A673 (cell line): ENCODE measurements around the gene CDC25B. TPM values are rescaled to one million over a fixed set of nuclear protein-coding genes. Genes with fewer than 3 reads are reported as not detected.
A peak's percentile ranks its signal among the peaks of the same experiment; 100 is the strongest.

Experiments
- BruUV-seq: library from RNA; stranded (reverse); fragments of 400-500 nt; replicated peaks from 2 replicates; lab custom pipeline; 2021; lab: Mats Ljungman, UMichigan
- CTCF ChIA-PET: fragments of 300-600 bp; sonication (Branson Sonifier 250); formaldehyde crosslinking; loops from one replicate; lab custom pipeline; 2022; ENCODE audit warnings: antibody characterized with exemption; lab: Charles Lee
- POLR2A ChIA-PET: fragments of 300-600 bp; sonication (Branson Sonifier 250); formaldehyde crosslinking; loops from one replicate; lab custom pipeline; 2022; ENCODE audit warnings: antibody characterized with exemption; ENCODE audit not compliant: low non-redundant PET; lab: Charles Lee
- DNase-seq: peaks from one replicate; pipeline ENCODE4 v3.0.0-alpha.2; 2015; ENCODE audit warnings: low spot score
- H3K27ac ChIP-seq: fragments of 200-600 bp; sonication (generic); 2 replicates; pipeline ENCODE4 v1.5.1; 2016; ENCODE audit warnings: mixed run types, low read depth, mild to moderate bottlenecking, mixed read lengths, antibody characterized with exemption, low read length; ENCODE audit not compliant: poor library complexity, severe bottlenecking
- H3K27me3 ChIP-seq: fragments of 200-600 bp; sonication (generic); replicated peaks from 2 replicates; pipeline ENCODE4 v1.6.1; 2017; ENCODE audit warnings: mixed run types, low read depth, mild to moderate bottlenecking, mixed read lengths, antibody characterized with exemption, low read length; ENCODE audit not compliant: insufficient read depth, poor library complexity
- H3K36me3 ChIP-seq: fragments of 200-600 bp; sonication (generic); 2 replicates; pipeline ENCODE4 v1.6.1; 2016; ENCODE audit warnings: mixed run types, mild to moderate bottlenecking, mixed read lengths, antibody characterized with exemption, low read length; ENCODE audit not compliant: insufficient read depth, poor library complexity, severe bottlenecking
- H3K4me1 ChIP-seq: fragments of 200-600 bp; sonication (generic); 2 replicates; pipeline ENCODE4 v1.6.1; 2017; ENCODE audit warnings: mixed run types, mild to moderate bottlenecking, mixed read lengths, antibody characterized with exemption, low read length; ENCODE audit not compliant: insufficient read depth, poor library complexity, severe bottlenecking
- H3K4me3 ChIP-seq: fragments of 200-600 bp; sonication (generic); 2 replicates; pipeline ENCODE4 v1.5.1; 2016; ENCODE audit warnings: low read depth, mixed run types, mild to moderate bottlenecking, mixed read lengths, low read length; ENCODE audit not compliant: poor library complexity, severe bottlenecking
- H3K9me3 ChIP-seq: fragments of 200-600 bp; sonication (generic); 2 replicates; pipeline ENCODE4 v1.6.1; 2016; ENCODE audit warnings: mixed run types, low read depth, mild to moderate bottlenecking, mixed read lengths, antibody characterized with exemption, low read length; ENCODE audit not compliant: poor library complexity, severe bottlenecking
- EZH2 ChIP-seq: fragments of 200-600 bp; sonication (generic); IDR thresholded peaks from 2 replicates; pipeline ENCODE4 v1.6.1; 2017; ENCODE audit warnings: borderline replicate concordance, low read depth, mild to moderate bottlenecking, mixed read lengths, antibody characterized with exemption, low read length; ENCODE audit not compliant: poor library complexity, severe bottlenecking
- intact Hi-C: fragments of 100-400 bp; cut with micrococcal nuclease; formaldehyde crosslinking; loops from one replicate; pipeline ENCODE4 v1.10.0; 2022; ENCODE audit not compliant: unreplicated experiment
- total RNA-seq: library from RNA; stranded (reverse); gene quantifications from 2 replicates; pipeline ENCODE4 v1.2.3, GENCODE V29; 2021
- TF ChIP-seq, protein P1 (sequence below): fragments of 300-800, 200-600 bp; sonication (generic); conservative IDR thresholded peaks from 2 replicates; pipeline ENCODE4 v1.5.1; 2017; ENCODE audit warnings: low read depth, mild to moderate bottlenecking, antibody characterized with exemption, low read length, moderate library complexity, mixed read lengths

CDC25B gene
- total RNA-seq, 1 experiment from 2014 or later = 119 TPM

DNA sequence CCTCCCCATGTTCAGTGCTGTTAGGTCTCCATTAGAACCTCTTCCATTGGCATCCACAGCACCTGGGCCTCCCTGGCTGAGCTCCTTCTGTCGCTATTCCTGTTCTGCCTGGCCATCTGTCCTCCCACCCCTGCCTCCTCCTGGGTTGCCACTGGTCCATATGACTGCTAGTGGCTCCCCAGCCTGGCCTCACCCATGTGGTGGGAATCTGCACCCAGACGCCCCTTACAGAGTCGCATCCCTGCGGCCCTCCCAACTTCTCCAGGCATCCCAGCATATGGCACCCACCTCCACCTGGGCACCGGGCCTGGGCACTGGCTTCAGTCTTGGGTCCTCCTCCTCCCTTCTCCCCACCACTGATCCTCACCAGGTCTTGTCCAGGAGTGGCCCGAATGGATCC lies 7.7 kb downstream of the CDC25B start:
- ChIA-PET CTCF (no interaction called here), POLR2A (no interaction called here)
- Histone ChIP-seq H3K27me3 (no peaks in the 10 kb centered on the region), H3K4me1 (peaks cover 28% of the 10 kb centered on the region), H3K9me3 (no peaks in the 10 kb centered on the region), H3K4me3 (no peak overlapping the region), H3K36me3 (peaks cover 78% of the 10 kb centered on the region), H3K27ac (peak overlapping the region; percentile 54)
- intact Hi-C loops = no loop called here
- no TSS peak for BruUV-seq
- no peak for TF ChIP-seq EZH2
- TF ChIP-seq, protein P1, sequence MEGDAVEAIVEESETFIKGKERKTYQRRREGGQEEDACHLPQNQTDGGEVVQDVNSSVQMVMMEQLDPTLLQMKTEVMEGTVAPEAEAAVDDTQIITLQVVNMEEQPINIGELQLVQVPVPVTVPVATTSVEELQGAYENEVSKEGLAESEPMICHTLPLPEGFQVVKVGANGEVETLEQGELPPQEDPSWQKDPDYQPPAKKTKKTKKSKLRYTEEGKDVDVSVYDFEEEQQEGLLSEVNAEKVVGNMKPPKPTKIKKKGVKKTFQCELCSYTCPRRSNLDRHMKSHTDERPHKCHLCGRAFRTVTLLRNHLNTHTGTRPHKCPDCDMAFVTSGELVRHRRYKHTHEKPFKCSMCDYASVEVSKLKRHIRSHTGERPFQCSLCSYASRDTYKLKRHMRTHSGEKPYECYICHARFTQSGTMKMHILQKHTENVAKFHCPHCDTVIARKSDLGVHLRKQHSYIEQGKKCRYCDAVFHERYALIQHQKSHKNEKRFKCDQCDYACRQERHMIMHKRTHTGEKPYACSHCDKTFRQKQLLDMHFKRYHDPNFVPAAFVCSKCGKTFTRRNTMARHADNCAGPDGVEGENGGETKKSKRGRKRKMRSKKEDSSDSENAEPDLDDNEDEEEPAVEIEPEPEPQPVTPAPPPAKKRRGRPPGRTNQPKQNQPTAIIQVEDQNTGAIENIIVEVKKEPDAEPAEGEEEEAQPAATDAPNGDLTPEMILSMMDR = no peak
- no peak for DNase-seq

- BruUV-seq = no TSS peak
- Histone ChIP-seq H3K27me3 (no peaks in the 10 kb centered on the region), H3K4me3 (no peak overlapping the region), H3K4me1 (peaks cover 23% of the 10 kb centered on the region), H3K36me3 (peaks cover 74% of the 10 kb centered on the region), H3K9me3 (no peaks in the 10 kb centered on the region), H3K27ac (peak overlapping the region; percentile 54)
- ChIA-PET POLR2A (no interaction called here), CTCF (no interaction called here)
- TF ChIP-seq EZH2 = no peak
- TF ChIP-seq, protein P1 = no peak
- intact Hi-C loops = no loop called here
- no peak for DNase-seq
Measured at GRCh38 chr20:3804254-3804751, 8.2 kb downstream of the CDC25B start.

DNA sequence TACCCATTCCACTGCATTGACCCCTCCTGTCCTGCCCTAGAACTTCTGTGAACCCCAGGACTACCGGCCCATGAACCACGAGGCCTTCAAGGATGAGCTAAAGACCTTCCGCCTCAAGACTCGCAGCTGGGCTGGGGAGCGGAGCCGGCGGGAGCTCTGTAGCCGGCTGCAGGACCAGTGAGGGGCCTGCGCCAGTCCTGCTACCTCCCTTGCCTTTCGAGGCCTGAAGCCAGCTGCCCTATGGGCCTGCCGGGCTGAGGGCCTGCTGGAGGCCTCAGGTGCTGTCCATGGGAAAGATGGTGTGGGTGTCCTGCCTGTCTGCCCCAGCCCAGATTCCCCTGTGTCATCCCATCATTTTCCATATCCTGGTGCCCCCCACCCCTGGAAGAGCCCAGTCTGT lies 8.7 kb downstream of the CDC25B start:
- Histone ChIP-seq H3K9me3 (no peaks in the 10 kb centered on the region), H3K4me3 (no peak overlapping the region), H3K4me1 (peaks cover 20% of the 10 kb centered on the region), H3K27me3 (no peaks in the 10 kb centered on the region), H3K27ac (no peak overlapping the region), H3K36me3 (peaks cover 69% of the 10 kb centered on the region)
- POLR2A ChIA-PET = no interaction called here
- BruUV-seq = no TSS peak
- no peak for TF ChIP-seq EZH2
- TF ChIP-seq, protein P1 = no peak
- CTCF ChIA-PET = interaction anchor here (0.6 kb wide), 1 partner anchor 288 kb away, joined by 8 read pairs; no protein-coding TSS in a partner anchor
- no peak for DNase-seq
- intact Hi-C loops = no loop called here
